HepG2 (cell line): Measurements from ENCODE around the gene PVR. TPM values are rescaled to one million over a fixed set of nuclear protein-coding genes. Genes with fewer than 3 reads are reported as not detected.

Experiments used
- ATAC-seq: fragments of 200-7000 bp; cut with Tn5 transposase; 3 replicates; pipeline ENCODE4 v1.9.1; 2020; ENCODE audit warnings: mild to moderate bottlenecking, moderate library complexity
- BruUV-seq: library from RNA; stranded (reverse); fragments of 400-500 nt; replicated peaks from 2 replicates; lab custom pipeline; 2021; lab: Mats Ljungman, UMichigan
- CTCF ChIA-PET: fragments of 300-600 bp; formaldehyde crosslinking; extraction: SDS; loops from one replicate; lab custom pipeline; 2021; ENCODE audit warnings: low total read pairs, inconsistent platforms, low intra/inter-chr PET ratio; lab: Yijun Ruan, JAX
- POLR2A ChIA-PET: fragments of 350-600 bp; sonication (Branson Sonifier 250); formaldehyde crosslinking; loops from one replicate; lab custom pipeline; 2020; ENCODE audit warnings: antibody characterized with exemption, inconsistent platforms; lab: Yijun Ruan, JAX
- DNase-seq: peaks from one replicate; pipeline ENCODE4 v3.0.0-alpha.2; 2015; ENCODE audit warnings: low spot score
- FAIRE-seq: peaks from 3 replicates; lab custom pipeline; 2011; peaks lifted over from hg19 to GRCh38; lab: Jason Lieb, UNC
- H2AFZ ChIP-seq: one replicate; pipeline ENCODE4 v1.6.1; 2011; ENCODE audit warnings: low read length, inconsistent platforms
- H3K27ac ChIP-seq: fragments of 300-600 bp; 3 replicates; pipeline ENCODE4 v1.8.0; 2011; ENCODE audit warnings: mixed run types, mild to moderate bottlenecking, mixed read lengths, low read length, inconsistent platforms; ENCODE audit not compliant: insufficient read depth; ENCODE audit errors: extremely low read length
- H3K27me3 ChIP-seq, 2 experiments: fragments of 200-600 bp in 1 of 2; 2 replicates in 1 of 2; 3 replicates in 1 of 2; pipeline versions ENCODE4 v1.6.0 to v1.8.0; 2011; ENCODE audit warnings: low read length in 2 of 2, mild to moderate bottlenecking in 2 of 2, moderate library complexity in 2 of 2, inconsistent platforms in 1 of 2; ENCODE audit not compliant: insufficient read depth in 2 of 2, control insufficient read depth in 1 of 2
- H3K36me3 ChIP-seq, 2 experiments: fragments of 200-600 bp in 1 of 2; replicated peaks in 1 of 2; 2 replicates in 1 of 2; 3 replicates in 1 of 2; pipeline versions ENCODE4 v1.5.1 to v1.8.0; 2011; ENCODE audit warnings: low read length in 2 of 2, inconsistent platforms in 1 of 2; ENCODE audit not compliant: insufficient read depth in 2 of 2, control insufficient read depth in 1 of 2
- H3K4me1 ChIP-seq: 2 replicates; pipeline ENCODE4 v1.5.1; 2012; ENCODE audit warnings: low read length, inconsistent platforms; ENCODE audit not compliant: insufficient read depth
- H3K4me2 ChIP-seq: 2 replicates; pipeline ENCODE4 v1.6.0; 2011; ENCODE audit warnings: low read depth, low read length, inconsistent platforms
- H3K4me3 ChIP-seq, 3 experiments: fragments of 200-600 bp in 1 of 3; sonication (generic), shearing (Covaris generic) in 1 of 3; replicated peaks in 1 of 3; 2 replicates each; pipeline ENCODE4 v1.5.1; 2011 to 2016; ENCODE audit warnings: low read length in 3 of 3, inconsistent platforms in 2 of 3, low read depth in 2 of 3, mild to moderate bottlenecking in 2 of 3, control low read depth in 1 of 3, mixed read lengths in 1 of 3; ENCODE audit not compliant: insufficient read depth in 1 of 3
- H3K79me2 ChIP-seq: one replicate; pipeline ENCODE4 v1.6.1; 2011; ENCODE audit warnings: low read length, inconsistent platforms; ENCODE audit not compliant: insufficient read depth
- H3K9ac ChIP-seq: 2 replicates; pipeline ENCODE4 v1.6.0; 2011; ENCODE audit warnings: mild to moderate bottlenecking, low read depth, low read length, inconsistent platforms; ENCODE audit not compliant: insufficient read depth
- H3K9me3 ChIP-seq: 2 replicates; pipeline ENCODE4 v1.5.1; 2012; ENCODE audit warnings: mild to moderate bottlenecking, low read length
- H4K20me1 ChIP-seq: 2 replicates; pipeline ENCODE4 v1.6.0; 2011; ENCODE audit warnings: inconsistent platforms, mild to moderate bottlenecking, low read length, moderate library complexity; ENCODE audit not compliant: insufficient read depth
- BRD4 ChIP-seq: sonication (generic); formaldehyde crosslinking; IDR thresholded peaks from 2 replicates; pipeline ENCODE4 v1.4.0; 2020; ENCODE audit warnings: missing genetic modification reagents
- CHD4 ChIP-seq: fragments of 200-600 bp; sonication (generic); IDR thresholded peaks from 2 replicates; pipeline ENCODE4 v1.7.0; 2017; ENCODE audit warnings: mild to moderate bottlenecking, low read length, borderline replicate concordance
- GPN1 ChIP-seq: sonication (generic); formaldehyde crosslinking; IDR thresholded peaks from 2 replicates; pipeline ENCODE4 v1.5.1; 2020; ENCODE audit warnings: missing genetic modification reagents, borderline replicate concordance
- HDAC2 ChIP-seq: sonication (generic); formaldehyde crosslinking; IDR thresholded peaks from 2 replicates; pipeline ENCODE4 v1.4.0; 2020; ENCODE audit warnings: missing genetic modification reagents
- PITX1 ChIP-seq: sonication (generic); formaldehyde crosslinking; IDR thresholded peaks from 2 replicates; pipeline ENCODE4 v1.5.1; 2020; ENCODE audit warnings: mild to moderate bottlenecking, missing genetic modification reagents
- RCOR2 ChIP-seq: IDR thresholded peaks from 2 replicates; pipeline ENCODE4 v1.6.1; 2016; ENCODE audit warnings: missing biosample characterization, missing genetic modification reagents
- SIX1 ChIP-seq: sonication (generic); formaldehyde crosslinking; IDR thresholded peaks from 2 replicates; pipeline ENCODE4 v1.4.0; 2020; ENCODE audit warnings: missing genetic modification reagents, borderline replicate concordance
- TP53 ChIP-seq: sonication (generic); formaldehyde crosslinking; conservative IDR thresholded peaks from 2 replicates; pipeline ENCODE4 v1.4.0; 2020; ENCODE audit warnings: missing genetic modification reagents
- ZNF24 ChIP-seq: fragments of 450-650 bp; IDR thresholded peaks from 2 replicates; pipeline ENCODE4 v1.6.1; 2017; ENCODE audit warnings: antibody characterized with exemption, mild to moderate bottlenecking
- ZNF317 ChIP-seq: sonication (generic); formaldehyde crosslinking; IDR thresholded peaks from 2 replicates; pipeline ENCODE4 v1.5.0; 2020; ENCODE audit warnings: mild to moderate bottlenecking, missing genetic modification reagents
- ZNF382 ChIP-seq: sonication (generic); formaldehyde crosslinking; IDR thresholded peaks from 2 replicates; pipeline ENCODE4 v1.5.0; 2020; ENCODE audit warnings: missing genetic modification reagents, mild to moderate bottlenecking, borderline replicate concordance
- ZNF501 ChIP-seq: sonication (generic); formaldehyde crosslinking; IDR thresholded peaks from 2 replicates; pipeline ENCODE4 v1.5.1; 2020; ENCODE audit warnings: mild to moderate bottlenecking, moderate library complexity, missing genetic modification reagents
- ZNF567 ChIP-seq: sonication (generic); formaldehyde crosslinking; IDR thresholded peaks from 2 replicates; pipeline ENCODE4 v1.8.1; 2023; ENCODE audit warnings: mild to moderate bottlenecking, missing genetic modification reagents, borderline replicate concordance
- WGBS: methylation state at CpG from one replicate; pipeline ENCODE4 v1.1.6; 2017; ENCODE audit warnings: low lambda C conversion rate; 5-methylcytosine and 5-hydroxymethylcytosine counted together
- in situ Hi-C: cut with HindIII; loops from 2 replicates; pipeline ENCODE4 v1.10.0; 2017; ENCODE audit warnings: low pct_unique_long_range_greater_than_20kb; ENCODE audit not compliant: extremely low pct_ligation_motif_present
- intact Hi-C: fragments of 100-400 bp; cut with micrococcal nuclease; formaldehyde crosslinking; loops from one replicate; pipeline ENCODE4 v1.10.0; 2022; ENCODE audit not compliant: unreplicated experiment
- polyA plus RNA-seq, 8 experiments: library from polyadenylated mRNA; depleted of rRNA in 3 of 8; stranded (reverse) in 7 of 8; unstranded in 1 of 8; fragments of >200 nt; fragmentation: Illumina TruSeq in 4 of 8; extraction: Trizol in 4 of 8; gene quantifications; 2 replicates each; pipeline versions ENCODE4 v1.2.1 to v1.2.3, GENCODE V29; 2011 to 2016; ENCODE audit warnings: low read depth in 4 of 8, missing spikeins in 1 of 8, mixed read lengths in 1 of 8; ENCODE audit not compliant: insufficient read depth in 1 of 8
- total RNA-seq, 5 experiments: library from RNA; depleted of rRNA; stranded (reverse); fragments of >200 nt; fragmentation: Illumina TruSeq; extraction: Trizol; gene quantifications; 2 replicates each; pipeline ENCODE4 v1.2.3, GENCODE V29; 2016; ENCODE audit warnings: low read depth in 1 of 5
- TF ChIP-seq, protein P1 (sequence below): sonication (generic); formaldehyde crosslinking; IDR thresholded peaks from 2 replicates; pipeline ENCODE4 v1.5.1; 2020; ENCODE audit warnings: mild to moderate bottlenecking, missing genetic modification reagents, moderate library complexity
- TF ChIP-seq, protein P2 (sequence below): sonication (generic); formaldehyde crosslinking; conservative IDR thresholded peaks from 2 replicates; pipeline ENCODE4 v1.8.1; 2023; ENCODE audit warnings: missing genetic modification reagents
- TF ChIP-seq, protein P3 (sequence below): fragments of 450-650 bp; IDR thresholded peaks from 2 replicates; pipeline ENCODE4 v1.6.1; 2017
- TF ChIP-seq, protein P4 (sequence below): sonication (generic); formaldehyde crosslinking; IDR thresholded peaks from 2 replicates; pipeline ENCODE4 v1.5.0; 2020; ENCODE audit warnings: missing genetic modification reagents, mild to moderate bottlenecking, borderline replicate concordance

PVR gene
- total and polyA plus RNA-seq, 2 of the 13 experiments (the other 11 are each of a cell fraction or from before 2014, with no cell fraction given): 43.4 to 46.6 TPM

DNA sequence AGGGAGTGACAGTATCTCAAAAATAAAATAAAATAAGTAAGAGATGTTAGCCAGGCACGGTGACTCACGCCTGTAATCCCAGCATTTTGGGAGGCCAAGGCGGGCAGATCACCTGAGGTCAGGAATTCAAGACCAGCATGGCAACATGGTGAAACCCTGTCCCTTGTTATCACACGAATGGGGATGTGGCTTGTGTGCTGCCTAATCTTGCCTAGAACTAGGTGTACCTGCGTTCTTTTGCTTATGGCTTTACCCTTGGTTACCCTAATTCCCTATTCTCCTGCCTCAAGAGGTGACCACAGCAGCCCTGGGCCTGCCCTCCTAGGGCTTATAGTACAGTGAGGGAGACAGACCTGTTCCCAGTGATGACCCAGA lies 6.3 kb upstream of the PVR start:
- in situ Hi-C loops (no loop called here), intact Hi-C loops (loop anchor here (2.0 kb wide), 1 partner anchor 25 kb away; the partner anchor contains the start of gene IGSF23)
- no TSS peak for BruUV-seq
- ATAC-seq (no peak), FAIRE-seq (no peak), DNase-seq (no peak)
- peaks cover 75% of the 10 kb centered on the region for H3K4me1 ChIP-seq
- WGBS: 84% methylated on average over 5 of the region's 5 CpGs
- peak overlapping the region; percentile 53 for H3K4me2 ChIP-seq
- H2AFZ ChIP-seq: no peak overlapping the region
- H3K36me3 ChIP-seq: peaks cover 0 to 3% of the 10 kb centered on the region in 2 experiments; a peak in 1 of 5 replicates
- H3K4me3 ChIP-seq: no peak overlapping the region
- POLR2A ChIA-PET: interaction anchor here (1.6 to 3.0 kb wide), 3 partner anchors 22 to 107 kb away, joined by 4 to 68 read pairs (median 8); partner anchors contain the start of gene IGSF23
- H4K20me1 ChIP-seq: no peaks in the 10 kb centered on the region
- H3K79me2 ChIP-seq: no peaks in the 10 kb centered on the region
- H3K27ac ChIP-seq: peak overlapping the region; percentile 72
- CTCF ChIA-PET: no interaction called here
- H3K9ac ChIP-seq: no peak overlapping the region
- no peaks in the 10 kb centered on the region for H3K9me3 ChIP-seq
- no peaks in the 10 kb centered on the region for H3K27me3 ChIP-seq
- TF ChIP-seq CHD4 (no peak), GPN1 (CRISPR knock-in tag) (no peak), RCOR2 (CRISPR knock-in tag) (no peak), SIX1 (CRISPR knock-in tag) (no peak), TP53 (CRISPR knock-in tag) (no peak), ZNF317 (CRISPR knock-in tag) (0 out of 2 replicates have a peak, but pooled peaks have one; percentile 4), BRD4 (CRISPR knock-in tag) (no peak), PITX1 (CRISPR knock-in tag) (no peak), HDAC2 (no peak), ZNF382 (CRISPR knock-in tag) (no peak), ZNF24 (no peak), ZNF567 (CRISPR knock-in tag) (0 out of 2 replicates have a peak, but pooled peaks have one; percentile 3), ZNF501 (CRISPR knock-in tag) (peak; percentile 18; the same call in 1 of the 2 replicates)
- TF ChIP-seq, protein P1, sequence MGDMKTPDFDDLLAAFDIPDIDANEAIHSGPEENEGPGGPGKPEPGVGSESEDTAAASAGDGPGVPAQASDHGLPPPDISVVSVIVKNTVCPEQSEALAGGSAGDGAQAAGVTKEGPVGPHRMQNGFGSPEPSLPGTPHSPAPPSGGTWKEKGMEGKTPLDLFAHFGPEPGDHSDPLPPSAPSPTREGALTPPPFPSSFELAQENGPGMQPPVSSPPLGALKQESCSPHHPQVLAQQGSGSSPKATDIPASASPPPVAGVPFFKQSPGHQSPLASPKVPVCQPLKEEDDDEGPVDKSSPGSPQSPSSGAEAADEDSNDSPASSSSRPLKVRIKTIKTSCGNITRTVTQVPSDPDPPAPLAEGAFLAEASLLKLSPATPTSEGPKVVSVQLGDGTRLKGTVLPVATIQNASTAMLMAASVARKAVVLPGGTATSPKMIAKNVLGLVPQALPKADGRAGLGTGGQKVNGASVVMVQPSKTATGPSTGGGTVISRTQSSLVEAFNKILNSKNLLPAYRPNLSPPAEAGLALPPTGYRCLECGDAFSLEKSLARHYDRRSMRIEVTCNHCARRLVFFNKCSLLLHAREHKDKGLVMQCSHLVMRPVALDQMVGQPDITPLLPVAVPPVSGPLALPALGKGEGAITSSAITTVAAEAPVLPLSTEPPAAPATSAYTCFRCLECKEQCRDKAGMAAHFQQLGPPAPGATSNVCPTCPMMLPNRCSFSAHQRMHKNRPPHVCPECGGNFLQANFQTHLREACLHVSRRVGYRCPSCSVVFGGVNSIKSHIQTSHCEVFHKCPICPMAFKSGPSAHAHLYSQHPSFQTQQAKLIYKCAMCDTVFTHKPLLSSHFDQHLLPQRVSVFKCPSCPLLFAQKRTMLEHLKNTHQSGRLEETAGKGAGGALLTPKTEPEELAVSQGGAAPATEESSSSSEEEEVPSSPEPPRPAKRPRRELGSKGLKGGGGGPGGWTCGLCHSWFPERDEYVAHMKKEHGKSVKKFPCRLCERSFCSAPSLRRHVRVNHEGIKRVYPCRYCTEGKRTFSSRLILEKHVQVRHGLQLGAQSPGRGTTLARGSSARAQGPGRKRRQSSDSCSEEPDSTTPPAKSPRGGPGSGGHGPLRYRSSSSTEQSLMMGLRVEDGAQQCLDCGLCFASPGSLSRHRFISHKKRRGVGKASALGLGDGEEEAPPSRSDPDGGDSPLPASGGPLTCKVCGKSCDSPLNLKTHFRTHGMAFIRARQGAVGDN (CRISPR knock-in tag): 0 out of 2 replicates have a peak, but pooled peaks have one; percentile 45
- TF ChIP-seq, protein P2, sequence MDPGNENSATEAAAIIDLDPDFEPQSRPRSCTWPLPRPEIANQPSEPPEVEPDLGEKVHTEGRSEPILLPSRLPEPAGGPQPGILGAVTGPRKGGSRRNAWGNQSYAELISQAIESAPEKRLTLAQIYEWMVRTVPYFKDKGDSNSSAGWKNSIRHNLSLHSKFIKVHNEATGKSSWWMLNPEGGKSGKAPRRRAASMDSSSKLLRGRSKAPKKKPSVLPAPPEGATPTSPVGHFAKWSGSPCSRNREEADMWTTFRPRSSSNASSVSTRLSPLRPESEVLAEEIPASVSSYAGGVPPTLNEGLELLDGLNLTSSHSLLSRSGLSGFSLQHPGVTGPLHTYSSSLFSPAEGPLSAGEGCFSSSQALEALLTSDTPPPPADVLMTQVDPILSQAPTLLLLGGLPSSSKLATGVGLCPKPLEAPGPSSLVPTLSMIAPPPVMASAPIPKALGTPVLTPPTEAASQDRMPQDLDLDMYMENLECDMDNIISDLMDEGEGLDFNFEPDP: 0 out of 2 replicates have a peak, but pooled peaks have one; percentile 68
- TF ChIP-seq, protein P3, sequence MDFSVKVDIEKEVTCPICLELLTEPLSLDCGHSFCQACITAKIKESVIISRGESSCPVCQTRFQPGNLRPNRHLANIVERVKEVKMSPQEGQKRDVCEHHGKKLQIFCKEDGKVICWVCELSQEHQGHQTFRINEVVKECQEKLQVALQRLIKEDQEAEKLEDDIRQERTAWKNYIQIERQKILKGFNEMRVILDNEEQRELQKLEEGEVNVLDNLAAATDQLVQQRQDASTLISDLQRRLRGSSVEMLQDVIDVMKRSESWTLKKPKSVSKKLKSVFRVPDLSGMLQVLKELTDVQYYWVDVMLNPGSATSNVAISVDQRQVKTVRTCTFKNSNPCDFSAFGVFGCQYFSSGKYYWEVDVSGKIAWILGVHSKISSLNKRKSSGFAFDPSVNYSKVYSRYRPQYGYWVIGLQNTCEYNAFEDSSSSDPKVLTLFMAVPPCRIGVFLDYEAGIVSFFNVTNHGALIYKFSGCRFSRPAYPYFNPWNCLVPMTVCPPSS: no peak
- TF ChIP-seq, protein P4, sequence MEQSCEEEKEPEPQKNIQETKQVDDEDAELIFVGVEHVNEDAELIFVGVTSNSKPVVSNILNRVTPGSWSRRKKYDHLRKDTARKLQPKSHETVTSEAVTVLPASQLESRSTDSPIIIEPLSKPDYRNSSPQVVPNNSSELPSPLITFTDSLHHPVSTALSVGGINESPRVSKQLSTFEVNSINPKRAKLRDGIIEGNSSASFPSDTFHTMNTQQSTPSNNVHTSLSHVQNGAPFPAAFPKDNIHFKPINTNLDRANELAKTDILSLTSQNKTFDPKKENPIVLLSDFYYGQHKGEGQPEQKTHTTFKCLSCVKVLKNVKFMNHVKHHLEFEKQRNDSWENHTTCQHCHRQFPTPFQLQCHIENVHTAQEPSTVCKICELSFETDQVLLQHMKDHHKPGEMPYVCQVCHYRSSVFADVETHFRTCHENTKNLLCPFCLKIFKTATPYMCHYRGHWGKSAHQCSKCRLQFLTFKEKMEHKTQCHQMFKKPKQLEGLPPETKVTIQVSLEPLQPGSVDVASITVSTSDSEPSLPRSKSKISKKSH (CRISPR knock-in tag): no peak
